GM12873 (cell line): ENCODE data around the gene TLN1.

Source experiments
- CTCF ChIP-seq: IDR thresholded peaks from 2 replicates; pipeline ENCODE4 v1.5.1; 2012; ENCODE audit warnings: low read depth, mild to moderate bottlenecking, moderate library complexity, low read length, control low read depth; ENCODE audit not compliant: insufficient read depth; ENCODE audit errors: missing control alignments

Gene TLN1

GRCh38 chr9:35696520-35697215 is 35.3 kb downstream of the TLN1 start:
- TF ChIP-seq CTCF = peak; percentile 98

GRCh38 chr9:35695943-35696401 is 36.0 kb downstream of the TLN1 start:
- TF ChIP-seq CTCF = no peak

DNA sequence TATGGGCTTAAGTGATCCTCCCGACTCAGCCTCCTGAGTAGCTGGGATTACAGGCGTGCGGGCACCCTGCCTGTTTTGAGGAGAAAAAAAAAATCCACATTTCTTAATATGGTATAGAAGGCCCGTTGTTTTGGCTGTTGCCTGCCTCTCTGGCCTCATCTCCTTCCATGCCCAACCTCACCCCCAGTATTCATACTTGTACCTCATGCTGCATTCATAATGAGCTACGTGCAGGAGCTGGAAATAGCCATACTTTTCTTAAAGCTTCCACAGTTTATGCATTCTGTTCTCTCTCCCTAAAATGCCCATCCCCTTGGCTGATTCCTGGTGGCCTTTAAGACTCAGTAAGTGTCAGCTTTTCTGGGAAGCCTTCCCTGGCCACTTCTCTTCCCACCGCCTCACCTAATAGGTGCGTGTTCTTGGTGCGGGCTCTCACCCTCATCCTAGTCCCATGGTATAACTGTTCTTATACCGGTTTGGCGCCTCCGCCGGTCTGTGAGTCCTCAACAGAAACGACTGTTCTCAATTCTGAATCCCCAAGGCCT is 40.2 kb downstream of the TLN1 start:
- no peak for TF ChIP-seq CTCF

DNA sequence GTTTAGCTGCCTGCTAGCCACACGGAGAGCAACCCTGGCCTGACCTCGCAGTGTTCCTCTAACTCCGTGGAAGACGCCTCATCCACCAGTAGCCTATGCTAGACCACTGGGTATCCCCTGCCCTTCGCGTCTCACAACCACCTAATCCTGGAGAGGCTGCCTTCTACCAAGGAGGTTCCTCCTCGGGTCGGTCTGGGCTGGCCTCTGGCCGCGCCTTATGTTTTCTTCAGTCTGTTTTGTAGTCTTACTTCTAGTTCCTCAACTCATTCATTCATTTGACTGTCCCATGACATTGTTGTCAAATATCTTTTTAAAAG is 40.7 kb downstream of the TLN1 start:
- TF ChIP-seq CTCF = no peak

- TF ChIP-seq CTCF = no peak
Measured at GRCh38 chr9:35690614-35691333, 41.2 kb downstream of the TLN1 start.

DNA sequence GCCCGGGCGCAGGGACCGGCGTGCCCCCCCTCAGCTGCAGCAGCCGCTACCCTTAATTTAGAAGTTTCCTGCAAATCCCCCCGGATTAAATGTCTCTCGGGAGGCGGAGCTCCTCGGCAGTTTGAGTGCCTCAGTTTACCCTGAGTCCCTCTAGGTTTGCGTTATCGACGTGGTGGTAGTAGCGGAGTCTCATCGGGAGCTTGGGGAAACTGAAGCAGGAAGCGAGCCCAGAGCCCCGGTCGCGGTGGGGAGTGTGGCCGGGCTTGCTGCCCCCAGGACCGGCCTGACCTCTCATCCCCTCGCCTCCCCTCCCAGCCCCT is 41.7 kb downstream of the TLN1 start:
- TF ChIP-seq CTCF = no peak

DNA sequence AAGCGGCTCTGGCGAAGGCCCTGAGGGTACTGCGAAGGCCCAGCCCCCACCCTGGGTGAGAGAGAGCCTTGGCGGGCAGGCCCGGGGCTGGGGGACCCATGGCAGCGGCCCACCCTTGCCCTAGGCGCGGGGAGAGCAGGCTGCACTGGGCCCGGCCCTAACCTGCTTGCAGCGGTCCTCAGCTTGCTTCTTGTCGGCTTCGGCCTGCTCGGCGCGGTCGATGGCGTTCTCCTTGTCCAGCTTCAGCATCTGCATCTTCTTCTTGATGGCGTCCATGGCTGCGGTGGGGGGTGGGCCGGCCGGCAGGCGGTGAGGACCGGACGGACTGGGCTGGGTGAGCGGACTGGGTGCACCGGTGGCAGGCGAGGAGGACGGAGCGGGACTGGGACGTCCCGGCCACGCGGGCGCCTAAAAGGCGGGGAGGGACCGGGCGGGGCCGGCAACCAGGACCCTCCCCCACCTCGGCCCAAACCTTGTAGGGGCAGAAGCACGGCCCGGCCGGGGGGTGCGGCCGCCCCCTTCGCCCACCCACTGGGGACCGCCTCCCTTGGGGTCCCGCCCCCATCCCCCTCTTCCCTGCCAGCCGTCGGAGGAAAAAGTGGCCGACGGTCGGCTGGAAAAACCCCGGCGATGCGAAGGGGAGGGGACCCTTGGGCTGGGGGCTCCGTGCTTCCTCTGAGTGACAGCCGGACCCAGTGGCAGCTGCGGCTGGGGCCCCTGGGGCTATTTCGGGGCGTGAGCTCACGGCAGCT is 42.3 kb downstream of the TLN1 start, which contains the start of gene TPM2:
TPM2 (minus strand) TSS at position 384 of the 752 bp plus-strand sequence; CDS start at position 276, 108 bp downstream.
- no peak for TF ChIP-seq CTCF
